H1 (cell line): ENCODE data around the gene LCORL. TPM values are rescaled to one million over a fixed set of nuclear protein-coding genes. Genes with fewer than 3 reads are reported as not detected.

ENCODE experiments used
- CTCF ChIA-PET: fragments of 300-600 bp; sonication (Branson Sonifier 250); formaldehyde crosslinking; loops from one replicate; lab custom pipeline; 2021; ENCODE audit not compliant: partially characterized antibody; lab: Charles Lee
- POLR2A ChIA-PET: fragments of 300-600 bp; sonication (Branson Sonifier 250); formaldehyde crosslinking; loops from one replicate; lab custom pipeline; 2021; ENCODE audit warnings: inconsistent platforms; ENCODE audit not compliant: partially characterized antibody; lab: Charles Lee
- DNase-seq, 2 experiments: peaks; one replicate each; pipeline versions ENCODE4 v3.0.0 to v3.0.0-alpha.2; 2010 to 2022; ENCODE audit warnings: low spot score in 2 of 2, low read depth in 1 of 2, mixed read lengths in 1 of 2
- FAIRE-seq: peaks from 2 replicates; lab custom pipeline; 2011; peaks lifted over from hg19 to GRCh38; lab: Jason Lieb, UNC
- H2AFZ ChIP-seq: 2 replicates; pipeline ENCODE4 v1.8.1; 2012; ENCODE audit warnings: low read length, inconsistent platforms
- H2AK5ac ChIP-seq: 2 replicates; pipeline ENCODE4 v1.6.1; 2013; ENCODE audit warnings: low read depth, low read length
- H2BK120ac ChIP-seq: replicated peaks from 2 replicates; pipeline ENCODE3; 2013; ENCODE audit warnings: low read depth, low read length, inconsistent platforms
- H2BK12ac ChIP-seq: 2 replicates; pipeline ENCODE4 v1.6.1; 2013; ENCODE audit warnings: low read depth, low read length
- H2BK15ac ChIP-seq: 2 replicates; pipeline ENCODE4 v1.6.1; 2013; ENCODE audit warnings: low read length
- H2BK20ac ChIP-seq: 2 replicates; pipeline ENCODE4 v1.6.1; 2013; ENCODE audit warnings: low read length
- H2BK5ac ChIP-seq: 2 replicates; pipeline ENCODE4 v1.6.1; 2013; ENCODE audit warnings: low read depth, low read length
- H3K14ac ChIP-seq: 2 replicates; pipeline ENCODE4 v1.6.1; 2013; ENCODE audit warnings: inconsistent platforms; ENCODE audit not compliant: insufficient read length
- H3K18ac ChIP-seq: 2 replicates; pipeline ENCODE4 v1.6.1; 2013; ENCODE audit warnings: low read length; ENCODE audit errors: extremely low read depth
- H3K23ac ChIP-seq: 2 replicates; pipeline ENCODE4 v1.6.1; 2013; ENCODE audit warnings: inconsistent platforms; ENCODE audit not compliant: insufficient read length
- H3K23me2 ChIP-seq: 2 replicates; pipeline ENCODE4 v1.6.1; 2013; ENCODE audit warnings: low read depth, low read length
- H3K27ac ChIP-seq: 2 replicates; pipeline ENCODE4 v1.6.1; 2011; ENCODE audit warnings: low read depth, low read length, inconsistent platforms
- H3K27me3 ChIP-seq, 4 experiments: replicated peaks in 1 of 4; 1 replicate in 1 of 4; 2 replicates in 3 of 4; pipeline versions ENCODE4 v1.6.1 to v1.8.1; 2011 to 2013; ENCODE audit warnings: low read length in 3 of 4, mild to moderate bottlenecking in 3 of 4, inconsistent platforms in 2 of 4, mixed read lengths in 2 of 4, moderate library complexity in 1 of 4; ENCODE audit not compliant: control insufficient read depth in 3 of 4, insufficient read depth in 3 of 4; ENCODE audit errors: extremely low read depth in 1 of 4
- H3K36me3 ChIP-seq, 4 experiments: 2 replicates each; pipeline versions ENCODE4 v1.6.1 to v1.8.1; 2011 to 2013; ENCODE audit warnings: mild to moderate bottlenecking in 4 of 4, low read length in 3 of 4, moderate library complexity in 2 of 4, control low read depth in 1 of 4, inconsistent platforms in 1 of 4; ENCODE audit not compliant: insufficient read depth in 4 of 4, control insufficient read depth in 2 of 4
- H3K4ac ChIP-seq: replicated peaks from 2 replicates; pipeline ENCODE3; 2013; ENCODE audit warnings: low read length, low read depth, mixed read lengths, inconsistent platforms; ENCODE audit not compliant: insufficient read length
- H3K4me1 ChIP-seq, 4 experiments: replicated peaks in 1 of 4; 1 replicate in 1 of 4; 2 replicates in 3 of 4; pipeline versions ENCODE4 v1.6.1 to v1.8.1; 2011 to 2013; ENCODE audit warnings: low read length in 3 of 4, inconsistent platforms in 2 of 4, mixed read lengths in 1 of 4; ENCODE audit not compliant: insufficient read depth in 4 of 4, control insufficient read depth in 3 of 4
- H3K4me2 ChIP-seq, 2 experiments: 2 replicates each; pipeline versions ENCODE4 v1.6.1 to v1.8.1; 2011 to 2013; ENCODE audit warnings: low read depth in 2 of 2, low read length in 2 of 2, control low read depth in 1 of 2, inconsistent platforms in 1 of 2, mild to moderate bottlenecking in 1 of 2; ENCODE audit not compliant: insufficient read depth in 1 of 2
- H3K4me3 ChIP-seq, 4 experiments: fragments of 200-600, 300-600 bp in 1 of 4; sonication (generic), shearing (Covaris generic), sonication (Bioruptor Twin) in 1 of 4; 2 replicates each; pipeline versions ENCODE4 v1.5.1 to v1.8.1; 2011 to 2016; ENCODE audit warnings: low read length in 4 of 4, low read depth in 3 of 4, control low read depth in 2 of 4, inconsistent platforms in 2 of 4, mild to moderate bottlenecking in 2 of 4, mixed read lengths in 1 of 4, moderate library complexity in 1 of 4; ENCODE audit not compliant: insufficient read depth in 2 of 4; ENCODE audit errors: extremely low read depth in 1 of 4
- H3K56ac ChIP-seq: replicated peaks from 2 replicates; pipeline ENCODE3; 2013; ENCODE audit warnings: low read depth, mild to moderate bottlenecking, mixed read lengths, low read length, inconsistent platforms; ENCODE audit not compliant: insufficient read length
- H3K79me1 ChIP-seq: 2 replicates; pipeline ENCODE4 v1.6.1; 2013; ENCODE audit warnings: low read depth, low read length, control low read depth
- H3K79me2 ChIP-seq, 2 experiments: 2 replicates each; pipeline versions ENCODE4 v1.6.1 to v1.8.1; 2012 to 2013; ENCODE audit warnings: low read length in 2 of 2, mild to moderate bottlenecking in 2 of 2, inconsistent platforms in 1 of 2; ENCODE audit not compliant: insufficient read depth in 2 of 2, control insufficient read depth in 1 of 2
- H3K9ac ChIP-seq, 4 experiments: replicated peaks in 1 of 4; 1 replicate in 1 of 4; 2 replicates in 3 of 4; pipeline versions ENCODE4 v1.6.1 to v1.8.1; 2011 to 2013; ENCODE audit warnings: low read depth in 3 of 4, low read length in 3 of 4, control low read depth in 2 of 4, mild to moderate bottlenecking in 2 of 4, moderate library complexity in 2 of 4, inconsistent platforms in 1 of 4; ENCODE audit errors: extremely low read depth in 1 of 4
- H3K9me3 ChIP-seq, 2 experiments: 2 replicates each; pipeline versions ENCODE4 v1.6.1 to v1.8.1; 2012 to 2013; ENCODE audit warnings: mild to moderate bottlenecking in 2 of 2, moderate library complexity in 2 of 2, control low read depth in 1 of 2, inconsistent platforms in 1 of 2, low read depth in 1 of 2, low read length in 1 of 2, mixed read lengths in 1 of 2; ENCODE audit not compliant: insufficient read depth in 2 of 2
- H4K20me1 ChIP-seq, 2 experiments: replicated peaks in 1 of 2; 2 replicates each; pipeline versions ENCODE3 to v1.8.1; 2011 to 2013; ENCODE audit warnings: inconsistent platforms in 2 of 2, low read length in 2 of 2, mild to moderate bottlenecking in 1 of 2; ENCODE audit not compliant: insufficient read depth in 2 of 2, control insufficient read depth in 1 of 2
- H4K5ac ChIP-seq: 2 replicates; pipeline ENCODE4 v1.6.1; 2013; ENCODE audit warnings: low read length, low read depth, mixed read lengths, inconsistent platforms; ENCODE audit not compliant: insufficient read length
- H4K8ac ChIP-seq: 2 replicates; pipeline ENCODE4 v1.8.0; 2013; ENCODE audit warnings: mild to moderate bottlenecking, moderate library complexity, low read length, inconsistent platforms; ENCODE audit not compliant: insufficient read depth; ENCODE audit errors: extremely low read depth
- H4K91ac ChIP-seq: replicated peaks from 2 replicates; pipeline ENCODE3; 2013; ENCODE audit warnings: low read length, mixed read lengths, inconsistent platforms; ENCODE audit not compliant: insufficient read length
- USF2 ChIP-seq: IDR thresholded peaks from 2 replicates; pipeline ENCODE4 v1.6.1; 2011; ENCODE audit warnings: low read length, improper control_type of control experiment
- WGBS, 2 experiments: shearing (Covaris generic) in 1 of 2; methylation state at CpG; one replicate each; pipeline versions ENCODE4 v1.1.6 to v1.1.7; 2013 to 2015; ENCODE audit warnings: low lambda C conversion rate in 2 of 2, mixed read lengths in 2 of 2, inconsistent platforms in 1 of 2, low coverage in 1 of 2, missing lambda C conversion rate in 1 of 2; ENCODE audit not compliant: insufficient replicate concordance in 2 of 2, insufficient coverage in 1 of 2, insufficient read length in 1 of 2; ENCODE audit errors: extremely low coverage in 1 of 2, missing lambda C conversion rate in 1 of 2; 5-methylcytosine and 5-hydroxymethylcytosine counted together
- polyA plus RNA-seq, 7 experiments: library from polyadenylated mRNA; depleted of rRNA in 3 of 7; stranded (reverse) in 5 of 7; unstranded in 2 of 7; fragments of >200 nt in 5 of 7; fragments of 200-250 nt in 2 of 7; gene quantifications; 1 replicate in 5 of 7; 2 replicates in 1 of 7; 4 replicates in 1 of 7; pipeline versions ENCODE4 v1.2.1 to v1.2.3, GENCODE V29; 2011 to 2013; ENCODE audit warnings: missing spikeins in 2 of 7, mixed read lengths in 2 of 7
- total RNA-seq: library from RNA; stranded (reverse); fragmentation: NEBNext Ultra II Directional; extraction: Animal tissue kit (Norgen Biotek cat#: 25700); gene quantifications from 2 replicates; pipeline ENCODE4 v1.2.1, GENCODE V29; 2021

The LCORL gene
- total and polyA plus RNA-seq, 2 of the 8 experiments (the other 6 are each of a cell fraction or from before 2014, with no cell fraction given), result 2.2 to 19.2 TPM

DNA sequence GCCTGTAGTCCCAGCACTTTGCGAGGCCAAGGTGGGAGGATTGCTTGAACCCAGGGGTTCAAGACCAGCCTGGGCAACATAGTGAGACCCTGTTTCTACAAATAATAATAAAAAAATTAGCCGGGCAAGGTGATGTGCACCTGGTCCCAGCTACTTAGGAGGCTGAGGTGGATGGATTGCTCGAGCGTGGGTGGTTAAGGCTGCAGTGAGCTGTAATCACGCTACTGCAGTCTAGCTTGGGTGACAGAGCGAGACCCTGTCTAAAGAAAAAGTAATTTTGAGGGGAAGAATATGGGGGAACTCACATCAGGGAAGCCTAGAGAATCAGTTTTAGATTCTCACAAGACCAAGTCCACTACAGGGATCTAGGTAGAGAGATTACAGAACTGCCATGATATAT lies 28.9 kb upstream of the LCORL start:
- no peak overlapping the region for H3K27ac ChIP-seq
- POLR2A ChIA-PET, result no interaction called here

More for the DNA sequence above, 28.9 kb upstream of the LCORL start:
- no peak overlapping the region for H2BK12ac ChIP-seq
- H3K79me2 ChIP-seq, result no peaks in the 10 kb centered on the region
- H3K23ac ChIP-seq, result no peak overlapping the region
- WGBS, 2 experiments, result 81% methylated on average over 6 of the region's 6 CpGs; no CpG with 5 or more reads in 1 of the 2 experiments
- H3K79me1 ChIP-seq, result no peaks in the 10 kb centered on the region
- H3K14ac ChIP-seq, result no peak overlapping the region
- H3K9ac ChIP-seq, result no peak overlapping the region
- H3K18ac ChIP-seq, result no peak overlapping the region
- no peaks in the 10 kb centered on the region for H3K36me3 ChIP-seq
- no peak for TF ChIP-seq USF2
- TF ChIP-seq, all 59 proteins: peak for 0
- Histone ChIP-seq H3K4me3 (no peak overlapping the region), H3K4ac (no peak overlapping the region), H4K20me1 (no peaks in the 10 kb centered on the region), H2BK15ac (no peak overlapping the region), H4K8ac (no peak overlapping the region), H3K9me3 (peaks cover 17 to 20% of the 10 kb centered on the region in 2 experiments), H2BK120ac (no peak overlapping the region), H2AK5ac (no peak overlapping the region), H3K23me2 (no peaks in the 10 kb centered on the region), H3K56ac (no peak overlapping the region), H2AFZ (no peak overlapping the region), H4K91ac (no peak overlapping the region), H3K4me1 (no peaks in the 10 kb centered on the region), H2BK5ac (no peak overlapping the region), H2BK20ac (no peak overlapping the region), H4K5ac (no peak overlapping the region), H3K4me2 (no peak overlapping the region), H3K27me3 (peaks cover 0 to 1% (median 0%) of the 10 kb centered on the region in 4 experiments; a peak in 1 of 7 replicates)
- FAIRE-seq (no peak), DNase-seq (no peak)
- CTCF ChIA-PET, result interaction anchor here (1.4 kb wide), 1 partner anchor 26 kb away, joined by 4 read pairs; no protein-coding TSS in a partner anchor
